ENCODE data around the gene ZDHHC14. TPM values are rescaled to one million over a fixed set of nuclear protein-coding genes. Genes with fewer than 3 reads are reported as not detected.
"Not testable (repeated sequence)": the region's sequence is repeated elsewhere in the genome, so short reads cannot be mapped to it uniquely, and the experiment has no call there.

The ZDHHC14 gene
- total and polyA plus RNA-seq, 2 of the 8 experiments (the other 6 are each of a cell fraction or from before 2014, with no cell fraction given) = 2.9 to 5.3 TPM

DNA sequence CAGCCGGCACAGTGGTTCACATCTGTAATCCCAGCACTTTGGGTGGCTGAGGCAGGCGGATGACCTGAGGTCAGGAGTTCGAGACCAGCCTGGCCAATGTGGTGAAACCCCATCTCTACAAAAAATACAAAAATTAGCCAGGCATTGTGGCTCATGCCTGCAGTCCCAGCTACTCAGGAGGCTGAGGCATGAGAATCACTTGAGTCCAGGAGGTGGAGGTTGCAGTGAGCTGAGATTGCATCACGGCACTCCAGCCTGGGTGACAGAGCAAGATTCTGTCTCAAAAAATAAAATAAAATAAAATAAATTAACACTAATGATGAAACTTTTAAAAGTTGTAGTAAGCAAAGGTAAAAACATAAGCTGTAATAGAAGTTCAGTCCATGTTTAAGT lies 82.7 kb downstream of the ZDHHC14 start:
- WGBS, 2 experiments (ENCODE audit: extremely low coverage in 1 of 2, insufficient coverage in 1 of 2, insufficient read length in 1 of 2, insufficient replicate concordance in 2 of 2, low coverage in 1 of 2, low lambda C conversion rate in 2 of 2, missing lambda C conversion rate in 1 of 2) = 90% methylated on average over 4 of the region's 4 CpGs; no CpG with 5 or more reads in 1 of the 2 experiments
- not testable (repeated sequence) for H3K23ac ChIP-seq (ENCODE audit: insufficient read length)

More for the DNA sequence above, 82.7 kb downstream of the ZDHHC14 start:
- not testable (repeated sequence) for H4K91ac ChIP-seq (replicated peaks; ENCODE audit: insufficient read length, low read length); H3K23me2 ChIP-seq (ENCODE audit: low read depth, low read length); H3K27me3 ChIP-seq (replicated peaks in 1 of 4; ENCODE audit: control insufficient read depth in 3 of 4, extremely low read depth in 1 of 4, insufficient read depth in 3 of 4, low read length in 3 of 4); H4K20me1 ChIP-seq (replicated peaks in 1 of 2; ENCODE audit: control insufficient read depth in 1 of 2, insufficient read depth in 2 of 2, low read length in 2 of 2); H2BK5ac ChIP-seq (ENCODE audit: low read depth, low read length); FAIRE-seq; H4K5ac ChIP-seq (ENCODE audit: insufficient read length, low read depth, low read length); H3K79me1 ChIP-seq (ENCODE audit: low read depth, low read length); H2BK15ac ChIP-seq (ENCODE audit: low read length); H3K36me3 ChIP-seq (ENCODE audit: control insufficient read depth in 2 of 4, insufficient read depth in 4 of 4, low read length in 3 of 4); H3K56ac ChIP-seq (replicated peaks; ENCODE audit: insufficient read length, low read depth, low read length); DNase-seq (ENCODE audit: low read depth in 1 of 2, low spot score in 2 of 2); H3K14ac ChIP-seq (ENCODE audit: insufficient read length); H3K9ac ChIP-seq (replicated peaks in 1 of 4; ENCODE audit: extremely low read depth in 1 of 4, low read depth in 3 of 4, low read length in 3 of 4); H3K79me2 ChIP-seq (ENCODE audit: control insufficient read depth in 1 of 2, insufficient read depth in 2 of 2, low read length in 2 of 2); H3K27ac ChIP-seq (ENCODE audit: low read depth, low read length); H2BK12ac ChIP-seq (ENCODE audit: low read depth, low read length); H2AK5ac ChIP-seq (ENCODE audit: low read depth, low read length); H4K8ac ChIP-seq (ENCODE audit: extremely low read depth, insufficient read depth, low read length); H3K4ac ChIP-seq (replicated peaks; ENCODE audit: insufficient read length, low read depth, low read length); H2BK120ac ChIP-seq (replicated peaks; ENCODE audit: low read depth, low read length); H3K4me3 ChIP-seq (ENCODE audit: extremely low read depth in 1 of 4, insufficient read depth in 2 of 4, low read depth in 3 of 4, low read length in 4 of 4); H3K18ac ChIP-seq (ENCODE audit: extremely low read depth, low read length); H3K4me2 ChIP-seq (ENCODE audit: insufficient read depth in 1 of 2, low read depth in 2 of 2, low read length in 2 of 2); H3K9me3 ChIP-seq (ENCODE audit: insufficient read depth in 2 of 2, low read depth in 1 of 2, low read length in 1 of 2); H2BK20ac ChIP-seq (ENCODE audit: low read length); H2AFZ ChIP-seq (ENCODE audit: low read length)
- H3K4me1 ChIP-seq (replicated peaks in 1 of 4; ENCODE audit: control insufficient read depth in 3 of 4, insufficient read depth in 4 of 4, low read length in 3 of 4) = peaks cover 0 to 14% (median 0%) of the 10 kb centered on the region in 4 experiments; a peak in 6 of 7 replicates
- ChIA-PET CTCF (ENCODE audit: partially characterized antibody) (interaction anchor here (0.8 to 5.3 kb wide), 10 partner anchors 8 to 226 kb away, joined by 3 to 34 read pairs (median 4); no protein-coding TSS in a partner anchor), POLR2A (ENCODE audit: partially characterized antibody) (interaction anchor here (0.8 kb wide), 1 partner anchor 68 kb away, joined by 4 read pairs; no protein-coding TSS in a partner anchor)
